Measurements from ENCODE around the gene SAGE1. TPM values are rescaled to one million over a fixed set of nuclear protein-coding genes. Genes with fewer than 3 reads are reported as not detected.

Gene SAGE1
- total and polyA plus RNA-seq, 10 donors = 0.02 TPM; not detected in 9

GRCh38 chrX:135927897-135928296 lies 34.4 kb downstream of the SAGE1 start:
- no peaks in the 10 kb centered on the region for H3K9me3 ChIP-seq
- 38 to 78% (median 66%) methylated on average over 2 of the region's 2 CpGs for WGBS, 5 donors
- no peak for DNase-seq
- no peak overlapping the region for H3K4me3 ChIP-seq
- H3K4me1 ChIP-seq = no peaks in the 10 kb centered on the region
- intact Hi-C loops (cut with DNase I; ENCODE audit: low total_unique reads) = no loop called here
- no peak for TF ChIP-seq POLR2A (IDR thresholded peaks at IDR 0.05)
- no peak for TF ChIP-seq CTCF (IDR thresholded peaks at IDR 0.05 in 8 of 11, conservative IDR thresholded peaks at IDR 0.05 in 3 of 11)
- TF ChIP-seq POLR2AphosphoS5 (IDR thresholded peaks at IDR 0.05) = no peak
- no peaks in the 10 kb centered on the region for H3K36me3 ChIP-seq
- no peak overlapping the region for H3K27ac ChIP-seq
- peaks cover 0 to 7% (median 0%) of the 10 kb centered on the region in 7 donors for H3K27me3 ChIP-seq (replicated peaks in 1 of 7)

GRCh38 chrX:135931644-135932487 lies 38.4 kb downstream of the SAGE1 start:
- intact Hi-C loops (cut with DNase I; ENCODE audit: low total_unique reads) = no loop called here
- Histone ChIP-seq H3K27me3 (replicated peaks in 1 of 7) (no peaks in the 10 kb centered on the region), H3K4me1 (no peaks in the 10 kb centered on the region), H3K9me3 (peaks cover 0 to 7% (median 0%) of the 10 kb centered on the region in 8 donors), H3K4me3 (no peak overlapping the region), H3K36me3 (no peaks in the 10 kb centered on the region), H3K27ac (no peak overlapping the region)
- WGBS, 5 donors = 42 to 58% (median 52%) methylated on average over 18 to 19 of the region's 19 CpGs
- TF ChIP-seq POLR2AphosphoS5 (IDR thresholded peaks at IDR 0.05) = no peak
- TF ChIP-seq CTCF (IDR thresholded peaks at IDR 0.05 in 8 of 11, conservative IDR thresholded peaks at IDR 0.05 in 3 of 11) = peak in 9 of 11 experiments; percentile 32 to 73 (median 66)
- no peak for TF ChIP-seq POLR2A (IDR thresholded peaks at IDR 0.05)
- DNase-seq = no peak

GRCh38 chrX:135944486-135944885 lies 51.0 kb downstream of the SAGE1 start:
- Histone ChIP-seq H3K4me1 (no peaks in the 10 kb centered on the region), H3K27me3 (replicated peaks in 1 of 7) (no peaks in the 10 kb centered on the region), H3K4me3 (no peak overlapping the region), H3K27ac (no peak overlapping the region), H3K9me3 (peaks cover 0 to 6% (median 0%) of the 10 kb centered on the region in 8 donors), H3K36me3 (no peaks in the 10 kb centered on the region)
- DNase-seq = no peak
- TF ChIP-seq CTCF (IDR thresholded peaks at IDR 0.05 in 8 of 11, conservative IDR thresholded peaks at IDR 0.05 in 3 of 11) (no peak), POLR2A (IDR thresholded peaks at IDR 0.05) (no peak), POLR2AphosphoS5 (IDR thresholded peaks at IDR 0.05) (no peak)
- 42 to 61% (median 48%) methylated on average over 2 of the region's 2 CpGs for WGBS, 5 donors
- intact Hi-C loops (cut with DNase I; ENCODE audit: low total_unique reads) = no loop called here

GRCh38 chrX:135951291-135951690 lies 57.8 kb downstream of the SAGE1 start:
- intact Hi-C loops (cut with DNase I; ENCODE audit: low total_unique reads) = no loop called here
- no peaks in the 10 kb centered on the region for H3K27me3 ChIP-seq (replicated peaks in 1 of 7)
- H3K36me3 ChIP-seq = no peaks in the 10 kb centered on the region
- no peak for DNase-seq
- H3K9me3 ChIP-seq = no peaks in the 10 kb centered on the region
- WGBS, 5 donors = 67 to 93% (median 89%) methylated on average over 3 to 4 of the region's 4 CpGs
- no peak overlapping the region for H3K27ac ChIP-seq
- H3K4me1 ChIP-seq = no peaks in the 10 kb centered on the region
- H3K4me3 ChIP-seq = no peak overlapping the region
- no peak for TF ChIP-seq CTCF (IDR thresholded peaks at IDR 0.05 in 8 of 11, conservative IDR thresholded peaks at IDR 0.05 in 3 of 11)
- TF ChIP-seq POLR2A (IDR thresholded peaks at IDR 0.05) = no peak

All from spleen (tissue), 11 donors.